Colonic mucosa (tissue), 4 donors: Measurements from ENCODE around the gene ADARB2. TPM values are rescaled to one million over a fixed set of nuclear protein-coding genes. Genes with fewer than 3 reads are reported as not detected.

Experiments
- DNase-seq: peaks from one replicate; pipeline ENCODE4 v3.0.0-alpha.2; 2020
- H3K27ac ChIP-seq: fragments of 200-600 bp; one replicate; pipeline ENCODE4 v1.8.0; 2021
- H3K27me3 ChIP-seq: fragments of 200-600 bp; one replicate; pipeline ENCODE4 v1.8.0; 2021
- H3K36me3 ChIP-seq: fragments of 200-600 bp; one replicate; pipeline ENCODE4 v1.8.0; 2021
- H3K4me1 ChIP-seq: fragments of 200-600 bp; one replicate; pipeline ENCODE4 v1.8.0; 2021; ENCODE audit warnings: mild to moderate bottlenecking
- H3K4me3 ChIP-seq: fragments of 200-600 bp; one replicate; pipeline ENCODE4 v1.8.0; 2021
- H3K9ac ChIP-seq, 2 donors: one replicate each; pipeline ENCODE4 v1.7.0; 2013; ENCODE audit warnings: control low read depth in 2 of 2, low read depth in 2 of 2, low read length in 2 of 2
- H3K9me3 ChIP-seq: fragments of 200-600 bp; one replicate; pipeline ENCODE4 v1.8.0; 2021
- intact Hi-C: fragments of 100-400 bp; cut with DNase I; formaldehyde crosslinking; loops from one replicate; pipeline ENCODE4 v1.14.1; 2022
- total RNA-seq, 2 donors: library from RNA; stranded (reverse); fragmentation: NEBNext Ultra II Directional in 1 of 2; extraction: Animal tissue kit (Norgen Biotek cat#: 25700) in 1 of 2; gene quantifications; one replicate each; pipeline ENCODE4 v1.2.1, GENCODE V29; 2021
- TF ChIP-seq, protein P1 (sequence below): fragments of 200-600 bp; IDR thresholded peaks from one replicate; pipeline ENCODE4 v1.8.0; 2022; ENCODE audit warnings: antibody characterized with exemption, mild to moderate bottlenecking
- donor health status: healthy.
- donor health status: DM: no; HTN: no; CAD: no.
- donor health status: DM: no; HTN: no; CAD: no.

The ADARB2 gene
- total RNA-seq, 2 donors from 2014 or later = 0.19 TPM; not detected in 1

DNA sequence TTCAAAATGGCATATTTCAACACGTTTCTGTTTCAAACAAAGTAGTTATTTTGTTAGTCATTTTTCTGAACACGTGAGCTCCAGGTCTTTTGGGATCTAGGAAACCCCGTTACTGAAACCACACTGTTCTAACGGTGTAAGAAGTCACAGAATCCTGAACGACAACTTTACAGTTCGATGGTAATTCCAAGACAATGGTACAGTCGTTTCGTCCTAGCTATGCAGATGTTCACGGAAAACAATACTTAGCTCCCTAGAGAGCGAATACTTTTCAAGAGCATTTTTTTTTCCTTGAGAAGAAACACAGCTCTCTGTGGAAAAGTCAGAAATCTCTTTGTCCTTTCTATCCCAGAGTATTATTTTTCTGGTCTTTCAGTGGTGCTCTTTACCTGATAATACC is 254.1 kb downstream of the ADARB2 start:
- TF ChIP-seq, protein P1, sequence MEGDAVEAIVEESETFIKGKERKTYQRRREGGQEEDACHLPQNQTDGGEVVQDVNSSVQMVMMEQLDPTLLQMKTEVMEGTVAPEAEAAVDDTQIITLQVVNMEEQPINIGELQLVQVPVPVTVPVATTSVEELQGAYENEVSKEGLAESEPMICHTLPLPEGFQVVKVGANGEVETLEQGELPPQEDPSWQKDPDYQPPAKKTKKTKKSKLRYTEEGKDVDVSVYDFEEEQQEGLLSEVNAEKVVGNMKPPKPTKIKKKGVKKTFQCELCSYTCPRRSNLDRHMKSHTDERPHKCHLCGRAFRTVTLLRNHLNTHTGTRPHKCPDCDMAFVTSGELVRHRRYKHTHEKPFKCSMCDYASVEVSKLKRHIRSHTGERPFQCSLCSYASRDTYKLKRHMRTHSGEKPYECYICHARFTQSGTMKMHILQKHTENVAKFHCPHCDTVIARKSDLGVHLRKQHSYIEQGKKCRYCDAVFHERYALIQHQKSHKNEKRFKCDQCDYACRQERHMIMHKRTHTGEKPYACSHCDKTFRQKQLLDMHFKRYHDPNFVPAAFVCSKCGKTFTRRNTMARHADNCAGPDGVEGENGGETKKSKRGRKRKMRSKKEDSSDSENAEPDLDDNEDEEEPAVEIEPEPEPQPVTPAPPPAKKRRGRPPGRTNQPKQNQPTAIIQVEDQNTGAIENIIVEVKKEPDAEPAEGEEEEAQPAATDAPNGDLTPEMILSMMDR = no peak
- intact Hi-C loops = no loop called here
- no peak for DNase-seq
- H3K9me3 ChIP-seq = no peaks in the 10 kb centered on the region
- H3K4me3 ChIP-seq = no peak overlapping the region
- H3K27me3 ChIP-seq = no peaks in the 10 kb centered on the region
- H3K4me1 ChIP-seq = no peaks in the 10 kb centered on the region
- H3K36me3 ChIP-seq = no peaks in the 10 kb centered on the region
- H3K9ac ChIP-seq = no peak overlapping the region
- H3K27ac ChIP-seq = no peak overlapping the region

DNA sequence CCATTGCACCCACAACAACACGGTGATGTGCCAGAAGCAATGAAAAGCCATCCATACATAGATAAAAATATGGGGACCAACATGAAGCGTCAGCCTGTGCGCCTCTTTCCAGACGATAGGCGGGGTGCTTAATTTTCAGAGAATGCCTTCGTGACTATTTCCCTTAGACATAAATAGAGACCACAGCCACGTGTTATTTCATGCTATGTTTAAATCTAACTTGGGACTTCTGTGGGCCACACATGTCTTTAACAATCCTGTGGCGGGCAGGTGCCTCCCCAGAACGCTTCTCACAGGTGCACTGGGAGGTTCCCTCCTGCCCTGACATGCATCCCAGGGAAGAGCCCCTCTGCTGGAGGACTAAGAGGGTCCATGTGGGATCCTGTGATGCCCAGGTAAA is 259.7 kb downstream of the ADARB2 start:
- Histone ChIP-seq H3K36me3 (no peaks in the 10 kb centered on the region), H3K9me3 (no peaks in the 10 kb centered on the region), H3K9ac (no peak overlapping the region), H3K4me3 (no peak overlapping the region), H3K27ac (no peak overlapping the region), H3K4me1 (no peaks in the 10 kb centered on the region), H3K27me3 (no peaks in the 10 kb centered on the region)
- DNase-seq = no peak
- intact Hi-C loops = no loop called here
- TF ChIP-seq, protein P1 = no peak

DNA sequence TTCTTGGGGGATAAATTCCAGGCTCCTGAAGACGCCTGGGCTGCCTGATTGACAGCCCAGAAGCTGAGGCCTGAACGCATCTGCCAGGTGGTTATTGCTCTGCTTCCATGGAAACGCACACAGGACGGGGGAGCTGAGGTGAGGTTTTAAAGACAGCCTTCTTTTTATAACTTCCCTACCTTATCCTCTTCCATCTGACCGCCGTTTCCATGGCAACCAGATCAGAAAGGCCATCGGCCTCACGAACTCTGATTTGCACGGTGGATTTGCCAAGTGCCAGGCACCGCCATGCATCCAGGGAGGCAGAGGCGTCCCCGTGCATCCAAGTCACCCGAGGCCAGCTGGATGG is 260.9 kb downstream of the ADARB2 start:
- Histone ChIP-seq H3K27me3 (no peaks in the 10 kb centered on the region), H3K4me1 (no peaks in the 10 kb centered on the region), H3K4me3 (no peak overlapping the region), H3K27ac (no peak overlapping the region), H3K9ac (no peak overlapping the region), H3K9me3 (no peaks in the 10 kb centered on the region), H3K36me3 (no peaks in the 10 kb centered on the region)
- TF ChIP-seq, protein P1 = no peak
- intact Hi-C loops = no loop called here
- no peak for DNase-seq

DNA sequence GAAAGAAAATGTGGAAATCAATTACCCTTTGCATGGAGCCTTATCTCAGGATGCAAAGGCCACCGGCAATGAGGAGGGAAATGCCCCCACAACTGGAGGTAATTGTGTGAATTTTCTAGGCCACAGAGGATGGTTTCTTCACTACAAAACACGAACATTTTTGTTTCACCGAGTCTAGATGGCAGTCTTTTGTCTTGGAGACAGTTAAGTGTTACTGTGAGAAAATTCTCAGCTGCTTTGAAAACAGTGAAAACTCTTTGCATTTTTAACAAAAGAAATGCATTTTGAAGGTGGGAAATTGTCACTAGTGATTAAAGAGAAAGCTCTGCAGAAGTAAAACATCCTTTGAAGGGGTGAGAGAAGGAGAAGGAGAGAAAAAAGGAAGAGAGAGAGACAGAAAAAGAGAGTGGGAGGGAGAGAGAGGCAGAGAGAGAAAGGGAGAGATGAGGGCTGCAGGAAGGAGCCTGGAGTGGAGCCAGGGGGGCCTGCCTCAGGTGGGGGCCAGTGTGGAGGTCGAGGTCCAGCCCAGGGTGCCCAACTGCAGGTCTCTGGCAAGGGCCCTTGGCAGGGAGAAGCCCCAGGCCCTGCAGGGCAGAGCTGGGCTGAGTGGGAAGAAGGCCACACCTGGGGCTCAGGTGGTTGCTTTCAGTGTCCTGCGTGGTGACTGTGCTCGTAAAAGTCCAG is 261.4 kb downstream of the ADARB2 start:
- no peak for DNase-seq

DNA sequence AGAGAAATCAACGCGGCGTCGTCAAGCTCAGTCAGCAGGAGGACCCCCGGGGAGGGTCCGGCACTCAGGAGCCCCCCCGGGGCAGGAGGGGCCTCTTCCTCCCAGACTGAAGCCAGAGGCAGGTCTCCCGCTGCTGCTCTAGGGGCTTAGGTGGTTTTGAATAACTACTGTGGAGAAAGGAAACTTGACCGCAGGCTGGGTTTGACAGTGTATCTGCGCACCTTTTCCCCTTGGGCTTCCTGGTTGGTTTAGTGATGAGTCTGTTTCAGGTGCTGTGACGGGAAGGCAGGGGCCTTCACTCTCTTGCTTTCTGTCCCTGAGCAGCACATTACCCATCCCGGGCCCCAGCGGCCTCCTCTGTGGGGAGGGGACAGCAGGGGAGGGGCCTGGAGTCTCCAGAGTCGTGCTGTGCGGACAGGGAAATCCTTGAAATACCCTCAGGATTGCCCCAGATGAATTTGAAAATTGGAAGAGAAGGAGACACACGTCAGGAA is 262.2 kb downstream of the ADARB2 start:
- TF ChIP-seq, protein P1 = no peak
- H3K36me3 ChIP-seq = no peaks in the 10 kb centered on the region
- intact Hi-C loops = no loop called here
- H3K9ac ChIP-seq = no peak overlapping the region
- H3K4me3 ChIP-seq = no peak overlapping the region
- H3K27me3 ChIP-seq = no peaks in the 10 kb centered on the region
- no peaks in the 10 kb centered on the region for H3K9me3 ChIP-seq
- no peak for DNase-seq
- H3K27ac ChIP-seq = no peak overlapping the region
- H3K4me1 ChIP-seq = no peaks in the 10 kb centered on the region

More for the DNA sequence above, 261.4 kb downstream of the ADARB2 start:
- no peaks in the 10 kb centered on the region for H3K27me3 ChIP-seq
- no peak overlapping the region for H3K27ac ChIP-seq
- no peak overlapping the region for H3K4me3 ChIP-seq
- no peak overlapping the region for H3K9ac ChIP-seq
- TF ChIP-seq, protein P1 = no peak
- H3K9me3 ChIP-seq = no peaks in the 10 kb centered on the region
- H3K4me1 ChIP-seq = no peaks in the 10 kb centered on the region
- intact Hi-C loops = no loop called here
- no peaks in the 10 kb centered on the region for H3K36me3 ChIP-seq
